DND-41 (cell line): ENCODE data around the gene WNT9B.

ENCODE experiments used
- EZH2 ChIP-seq: IDR thresholded peaks from 3 replicates; pipeline ENCODE4 v1.6.1; 2012; ENCODE audit warnings: borderline replicate concordance, low read depth, mild to moderate bottlenecking, moderate library complexity, low read length, inconsistent platforms; ENCODE audit not compliant: severe bottlenecking
- TF ChIP-seq, protein P1 (sequence below): IDR thresholded peaks from 2 replicates; pipeline ENCODE4 v1.5.1; 2012; ENCODE audit warnings: borderline replicate concordance, low read length, moderate library complexity, mild to moderate bottlenecking; ENCODE audit not compliant: poor library complexity, severe bottlenecking; ENCODE audit errors: extremely low read depth

DNA sequence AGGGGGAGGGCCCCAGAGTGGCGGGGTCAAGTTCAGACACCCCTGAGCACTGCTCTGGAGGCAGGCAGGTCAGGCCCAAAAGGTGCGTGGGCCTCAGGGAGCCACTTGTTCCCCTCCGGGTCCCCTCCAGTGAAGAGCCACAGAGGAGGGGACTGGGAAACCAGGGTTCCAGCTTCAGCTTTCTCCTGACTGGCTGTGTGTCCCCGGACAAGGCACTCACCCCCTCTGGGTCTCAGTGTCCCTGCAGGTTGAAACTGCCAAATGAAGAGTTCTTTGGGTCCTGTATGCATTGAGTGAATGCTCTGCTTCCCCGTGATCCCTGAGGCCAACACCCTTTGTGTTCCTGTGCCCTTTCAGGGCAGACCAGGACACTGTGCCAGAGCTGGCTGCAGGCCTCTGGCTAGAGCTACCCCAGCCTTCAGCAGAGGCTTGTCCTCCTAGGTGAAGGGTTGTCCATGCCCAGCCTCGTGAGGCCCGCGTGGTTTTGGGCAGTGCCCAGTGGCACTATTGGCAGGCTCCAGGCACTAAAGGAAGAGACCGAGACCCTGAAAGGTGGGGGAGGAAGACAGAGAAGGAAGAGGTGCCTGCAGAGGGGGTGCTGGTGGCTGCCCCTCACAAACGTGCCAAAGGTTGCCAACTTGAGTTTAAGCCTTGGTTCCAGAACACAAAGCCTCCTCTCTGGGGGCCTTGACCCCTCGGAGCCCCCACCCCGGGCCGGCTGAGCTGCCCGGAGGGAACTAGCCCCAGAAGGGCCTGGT, 19.6 kb upstream of the WNT9B start:
- TF ChIP-seq, protein P1, sequence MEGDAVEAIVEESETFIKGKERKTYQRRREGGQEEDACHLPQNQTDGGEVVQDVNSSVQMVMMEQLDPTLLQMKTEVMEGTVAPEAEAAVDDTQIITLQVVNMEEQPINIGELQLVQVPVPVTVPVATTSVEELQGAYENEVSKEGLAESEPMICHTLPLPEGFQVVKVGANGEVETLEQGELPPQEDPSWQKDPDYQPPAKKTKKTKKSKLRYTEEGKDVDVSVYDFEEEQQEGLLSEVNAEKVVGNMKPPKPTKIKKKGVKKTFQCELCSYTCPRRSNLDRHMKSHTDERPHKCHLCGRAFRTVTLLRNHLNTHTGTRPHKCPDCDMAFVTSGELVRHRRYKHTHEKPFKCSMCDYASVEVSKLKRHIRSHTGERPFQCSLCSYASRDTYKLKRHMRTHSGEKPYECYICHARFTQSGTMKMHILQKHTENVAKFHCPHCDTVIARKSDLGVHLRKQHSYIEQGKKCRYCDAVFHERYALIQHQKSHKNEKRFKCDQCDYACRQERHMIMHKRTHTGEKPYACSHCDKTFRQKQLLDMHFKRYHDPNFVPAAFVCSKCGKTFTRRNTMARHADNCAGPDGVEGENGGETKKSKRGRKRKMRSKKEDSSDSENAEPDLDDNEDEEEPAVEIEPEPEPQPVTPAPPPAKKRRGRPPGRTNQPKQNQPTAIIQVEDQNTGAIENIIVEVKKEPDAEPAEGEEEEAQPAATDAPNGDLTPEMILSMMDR = no peak
- no peak for TF ChIP-seq EZH2
